NCI-H1694 treated with DMSO at 0.1 percent for 48 hours (cell line): ENCODE results near the gene APBA2.
"Not testable (repeated sequence)": the region's sequence is repeated elsewhere in the genome, so short reads cannot be mapped to it uniquely, and the experiment has no call there.

Experiments used
- DNase-seq: peaks from one replicate; lab custom pipeline; 2025; lab: John Stamatoyannopoulos, UW

The APBA2 gene

DNA sequence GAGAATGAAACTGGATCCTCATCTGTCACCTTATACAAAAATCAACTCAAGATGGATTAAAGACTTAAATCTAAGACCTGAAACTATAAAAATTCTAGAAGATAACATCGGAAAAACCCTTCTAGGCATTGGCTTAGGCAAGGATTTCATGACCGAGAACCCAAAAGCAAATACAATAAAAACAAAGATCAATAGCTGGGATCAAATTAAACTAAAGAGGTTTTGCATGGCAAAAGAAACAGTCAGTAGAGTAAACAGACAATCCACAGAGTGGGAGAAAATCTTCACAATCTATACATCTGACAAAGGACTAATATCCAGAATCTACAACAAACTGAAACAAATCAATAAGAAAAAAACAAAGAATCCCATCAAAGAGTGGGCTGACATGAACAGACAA is 281.3 kb downstream of the APBA2 start:
- not testable (repeated sequence) for DNase-seq
